GM19099 (cell line): ENCODE results near the gene CD3G.
A peak's percentile ranks its signal among the peaks of the same experiment; 100 is the strongest.

Experiments used
- POLR2A ChIP-seq: IDR thresholded peaks from 3 replicates; pipeline ENCODE4 v1.6.1; 2011; ENCODE audit warnings: low read depth; ENCODE audit not compliant: insufficient read length; ENCODE audit errors: extremely low read depth

CD3G gene

DNA sequence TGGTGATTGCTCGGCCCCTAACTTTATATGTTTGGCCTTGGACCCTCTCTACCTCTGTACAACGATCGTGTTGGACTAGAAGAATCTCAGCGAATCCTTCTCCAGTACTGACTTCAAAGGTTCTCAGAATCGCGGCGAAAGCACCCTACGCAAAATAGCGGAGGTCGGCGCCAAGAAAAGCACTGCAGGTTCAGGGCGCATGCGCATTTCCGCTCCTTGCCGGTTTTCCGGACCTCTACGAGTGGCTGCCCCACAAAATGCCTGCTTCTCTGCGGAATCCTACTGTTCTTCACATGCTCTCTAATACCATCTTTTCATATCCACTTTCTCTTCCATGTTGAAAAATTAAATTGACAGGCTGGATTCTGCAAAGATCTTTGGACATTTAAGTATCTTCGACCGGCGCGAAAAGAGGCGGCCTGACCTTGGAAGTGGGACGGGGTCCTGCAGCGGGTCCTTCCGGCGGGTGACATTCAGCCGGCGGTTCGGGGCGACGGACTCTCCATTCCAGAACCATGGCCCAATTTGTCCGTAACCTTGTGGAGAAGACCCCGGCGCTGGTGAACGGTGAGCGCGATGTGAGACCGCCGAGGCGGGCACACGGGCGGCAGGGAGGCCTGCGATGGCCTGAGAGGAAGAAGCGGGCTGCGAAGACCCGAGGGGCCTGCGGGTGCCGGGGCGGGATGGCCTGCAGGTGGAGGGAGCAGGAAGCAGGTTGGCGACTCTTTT lies 57.2 kb downstream of the CD3G start, which contains the start of gene ATP5MG:
Gene ATP5MG, plus strand, starts transcription at position 456 of the 729 bp plus-strand sequence. Its CDS starts 60 bp downstream, at position 516.
- TF ChIP-seq POLR2A = peak; percentile 74

DNA sequence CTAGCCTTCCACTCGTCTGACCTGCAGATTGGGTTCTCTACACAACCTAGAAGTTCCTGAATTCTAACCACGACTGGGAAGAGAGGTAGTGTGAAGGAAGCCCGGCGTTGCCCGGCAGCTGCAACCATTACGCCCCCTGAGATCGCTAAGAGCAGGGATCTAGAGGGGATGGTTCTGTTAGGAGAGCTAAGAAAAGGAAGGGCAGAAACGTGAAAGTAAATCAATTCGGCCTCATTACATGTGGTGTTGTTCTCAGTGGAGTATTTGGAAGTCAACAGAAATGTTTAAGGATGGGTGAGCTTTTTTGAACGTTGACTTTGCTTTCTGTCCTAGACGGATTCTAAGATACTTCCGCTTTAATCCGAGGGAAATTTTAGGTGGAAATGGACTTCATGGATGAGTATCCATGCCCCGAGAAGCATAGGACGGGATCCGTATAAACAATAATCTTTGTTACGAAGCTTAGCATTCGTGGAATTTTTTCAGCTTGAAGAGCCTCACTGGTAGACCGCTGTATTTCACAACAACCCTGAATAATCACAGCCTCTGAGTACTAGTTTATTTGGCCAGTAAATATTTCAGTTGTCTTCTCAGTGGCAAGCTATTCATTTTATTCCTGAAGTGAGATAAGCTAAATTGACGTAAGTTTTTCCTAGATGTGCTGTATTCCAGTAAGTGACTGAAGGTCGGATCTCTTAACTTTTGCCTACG lies 57.9 kb downstream of the CD3G start:
- no peak for TF ChIP-seq POLR2A
